Fibroblast of mammary gland (primary cell): ENCODE results near the gene RBMS3.

Experiments used
- DNase-seq: peaks from one replicate; pipeline ENCODE4 v3.0.0-alpha.2; 2010; ENCODE audit warnings: low read depth
- H3K4me3 ChIP-seq: 2 replicates; pipeline ENCODE4 v1.5.1; 2011; ENCODE audit warnings: low read depth, mild to moderate bottlenecking, low read length, moderate library complexity; ENCODE audit not compliant: control insufficient read depth
- CTCF ChIP-seq: conservative IDR thresholded peaks from 2 replicates; pipeline ENCODE4 v1.5.1; 2011; ENCODE audit warnings: low read depth, low read length, inconsistent platforms; ENCODE audit not compliant: control insufficient read depth, insufficient read depth

RBMS3 gene

DNA sequence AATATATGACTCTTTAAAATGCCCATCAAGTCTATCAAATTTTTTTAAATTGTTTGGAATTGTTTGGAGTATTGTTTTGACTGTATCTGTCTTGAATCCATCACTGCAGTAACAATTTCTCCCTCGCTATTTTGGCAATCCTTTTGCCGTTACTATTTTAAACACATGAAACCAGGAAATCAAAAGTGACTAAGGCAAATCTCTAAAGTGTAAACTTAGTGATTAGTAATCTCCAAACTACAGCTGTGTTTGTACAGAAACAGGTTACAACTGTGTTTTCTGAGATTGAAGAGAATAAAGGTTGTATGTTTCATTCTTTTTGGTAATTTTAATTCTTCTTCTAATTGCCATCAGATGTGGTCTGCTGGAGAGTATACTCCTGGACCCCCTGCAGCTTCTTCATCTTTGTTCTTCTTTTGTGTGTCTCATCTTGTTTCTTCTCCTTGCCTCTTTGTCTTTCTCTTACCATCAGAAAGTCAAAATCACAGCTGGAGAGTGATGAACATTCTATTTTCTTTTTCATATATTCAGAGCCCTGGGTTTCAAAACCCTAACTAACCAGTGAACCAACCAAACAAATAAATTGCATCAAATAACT lies 465.4 kb downstream of the RBMS3 start:
- H3K4me3 ChIP-seq, result no peak overlapping the region
- no peak for DNase-seq

DNA sequence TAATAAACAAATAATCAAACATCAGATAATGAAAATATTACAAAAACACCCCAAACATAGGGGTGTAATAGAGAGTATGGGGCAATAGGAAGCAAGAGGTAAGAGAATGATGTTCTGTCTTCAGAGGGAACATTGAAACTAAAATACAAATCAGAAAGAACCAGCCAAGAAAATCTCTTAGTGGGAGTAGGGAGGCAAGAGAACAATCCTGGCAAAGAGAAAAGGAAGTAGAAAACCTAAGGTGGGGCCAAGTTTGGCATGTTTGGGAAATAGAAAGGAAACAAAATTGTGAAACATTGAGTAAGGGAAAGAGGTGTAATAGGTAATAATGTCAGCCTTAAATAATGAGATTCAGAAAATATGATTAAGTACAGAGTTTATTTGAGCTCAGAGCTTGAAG lies 467.1 kb downstream of the RBMS3 start:
- H3K4me3 ChIP-seq, result no peak overlapping the region
- no peak for TF ChIP-seq CTCF
- no peak for DNase-seq

More for the DNA sequence above, 465.4 kb downstream of the RBMS3 start:
- TF ChIP-seq CTCF, result no peak

DNA sequence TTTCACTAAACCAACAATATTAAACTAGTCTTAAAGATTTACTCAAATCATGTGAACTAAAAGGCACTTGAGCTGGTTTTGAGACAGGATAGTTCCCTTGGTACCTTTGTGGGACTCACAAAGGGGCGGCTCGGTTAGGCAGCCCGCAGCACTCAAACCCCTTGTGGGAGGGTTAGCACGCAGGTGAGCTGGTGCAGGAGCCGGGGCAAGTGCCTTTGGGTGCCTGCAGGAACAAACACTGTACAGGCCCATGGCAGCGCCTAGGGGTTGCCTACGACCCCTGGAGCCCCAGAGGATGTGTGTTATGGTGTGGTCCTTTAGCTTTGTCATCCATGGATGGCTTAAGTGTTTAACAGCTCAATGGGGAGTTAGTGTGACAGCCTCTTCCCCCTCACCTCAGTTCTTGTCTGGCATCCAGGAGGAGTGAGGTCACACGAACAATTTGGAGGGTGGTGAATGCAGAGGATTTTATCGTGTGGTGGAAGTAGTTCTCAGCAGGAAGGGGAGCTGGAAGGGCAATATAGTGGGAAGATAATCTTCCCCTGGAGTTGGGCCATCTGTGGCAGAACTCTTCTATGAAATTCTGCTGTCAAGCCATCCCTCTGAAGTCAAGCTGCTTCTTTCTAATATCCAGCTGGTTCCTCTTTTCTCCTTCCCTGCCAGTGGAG lies 470.9 kb downstream of the RBMS3 start:
- no peak for TF ChIP-seq CTCF
- no peak overlapping the region for H3K4me3 ChIP-seq
- DNase-seq, result no peak

- no peak for DNase-seq
- no peak overlapping the region for H3K4me3 ChIP-seq
- TF ChIP-seq CTCF, result no peak
Observed at GRCh38 chr3:29754346-29754745, 473.5 kb downstream of the RBMS3 start.

- no peak overlapping the region for H3K4me3 ChIP-seq
- DNase-seq, result no peak
- no peak for TF ChIP-seq CTCF
Observed at GRCh38 chr3:29755416-29755815, 474.5 kb downstream of the RBMS3 start.

DNA sequence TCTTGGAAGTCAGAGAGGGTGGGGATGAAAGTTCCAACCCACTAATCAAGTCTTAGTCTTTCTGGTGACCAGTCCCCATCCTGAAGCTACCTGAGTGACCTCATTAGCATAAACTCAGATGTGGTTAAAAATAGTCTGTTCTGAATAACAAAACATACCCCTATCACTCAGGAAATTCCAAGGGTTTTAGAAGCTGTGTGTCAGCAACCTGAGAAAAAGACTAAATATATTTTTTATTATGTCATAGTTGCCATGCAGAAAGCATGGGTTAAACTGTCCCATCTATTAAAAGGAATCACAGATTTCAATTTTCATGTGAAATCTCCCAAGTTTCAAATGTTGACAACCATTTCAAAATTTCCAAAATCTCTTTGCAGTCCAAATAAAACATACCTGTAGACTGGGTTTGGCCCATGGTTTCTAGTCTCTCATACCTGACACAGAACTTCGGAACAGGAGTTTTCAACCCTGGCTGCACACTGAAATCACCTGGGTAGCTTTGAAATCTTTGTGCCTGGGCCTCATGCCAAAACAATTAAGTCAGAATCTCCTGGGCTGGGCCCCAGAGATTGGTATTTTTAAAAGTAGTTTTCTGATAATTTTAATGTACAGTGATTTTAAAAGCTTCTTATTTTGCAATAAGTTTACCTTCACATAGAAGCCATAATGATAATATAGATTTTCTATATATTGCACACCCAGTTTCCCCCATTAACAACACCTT lies 476.3 kb downstream of the RBMS3 start:
- DNase-seq, result peak; percentile 37
- no peak for TF ChIP-seq CTCF
- H3K4me3 ChIP-seq, result no peak overlapping the region

- H3K4me3 ChIP-seq, result no peak overlapping the region
- TF ChIP-seq CTCF, result no peak
- DNase-seq, result no peak
Observed at GRCh38 chr3:29758108-29758433, 477.2 kb downstream of the RBMS3 start.
